ENCODE data around the gene MBNL3.
"Not testable (repeated sequence)": the region's sequence is repeated elsewhere in the genome, so short reads cannot be mapped to it uniquely, and the experiment has no call there.

MBNL3 gene

DNA sequence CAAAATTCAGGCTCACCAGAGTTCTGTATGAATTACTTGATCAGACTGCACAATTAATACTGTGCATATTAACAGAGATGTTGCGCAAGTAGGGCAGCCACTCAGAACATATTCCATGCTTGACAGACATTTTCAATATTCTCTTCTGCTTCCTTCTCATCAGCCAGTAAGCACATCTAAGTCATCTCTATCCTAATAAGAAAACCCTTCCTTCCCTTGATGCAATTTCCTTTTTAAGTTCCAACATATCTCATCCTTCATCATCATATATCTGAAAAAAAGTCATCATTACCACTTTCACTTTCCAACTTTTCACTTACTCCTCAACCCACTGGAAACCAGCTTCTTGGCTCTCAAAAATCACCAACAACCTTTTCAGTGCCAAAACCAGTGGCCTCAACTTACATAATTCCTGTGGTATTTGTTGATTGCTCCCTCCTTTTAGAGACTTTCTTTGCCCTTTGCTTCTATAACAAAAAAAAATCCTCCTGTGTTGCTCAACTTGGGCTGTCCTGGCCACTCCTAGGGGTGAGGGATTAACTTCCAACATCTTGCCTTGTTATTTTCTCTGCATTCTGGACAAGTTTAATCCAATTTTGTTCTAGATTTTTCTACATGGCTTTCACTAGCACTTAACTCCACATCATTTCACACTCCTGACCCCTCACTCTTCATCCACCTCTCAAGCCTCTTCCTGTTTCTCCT lies 14.1 kb downstream of the MBNL3 start:
- no peak for DNase-seq

- no peak for DNase-seq
These were observed 16.4 kb downstream of the MBNL3 start for GRCh38 chrX:132472397-132472796.

GRCh38 chrX:132470831-132471230 lies 18.0 kb downstream of the MBNL3 start:
- DNase-seq = no peak

DNA sequence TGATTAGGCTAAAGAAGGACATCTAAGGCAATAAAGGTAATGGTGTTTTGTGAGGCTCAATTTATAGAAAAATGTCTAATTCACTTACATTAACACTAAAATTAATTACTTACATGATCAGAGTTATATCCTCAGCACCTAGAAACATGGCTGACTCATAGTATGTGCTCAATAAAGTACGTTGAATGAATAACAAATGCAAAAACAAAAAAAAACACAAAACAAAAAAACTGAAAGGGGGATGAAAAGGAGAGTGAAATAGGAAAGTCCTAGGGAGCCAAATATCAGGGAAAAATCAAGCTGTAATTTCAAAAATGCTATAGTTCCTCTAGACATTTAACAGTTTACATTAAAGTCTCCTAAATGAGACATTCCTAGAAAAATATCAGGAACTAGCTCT lies 18.7 kb downstream of the MBNL3 start:
- DNase-seq = no peak

DNA sequence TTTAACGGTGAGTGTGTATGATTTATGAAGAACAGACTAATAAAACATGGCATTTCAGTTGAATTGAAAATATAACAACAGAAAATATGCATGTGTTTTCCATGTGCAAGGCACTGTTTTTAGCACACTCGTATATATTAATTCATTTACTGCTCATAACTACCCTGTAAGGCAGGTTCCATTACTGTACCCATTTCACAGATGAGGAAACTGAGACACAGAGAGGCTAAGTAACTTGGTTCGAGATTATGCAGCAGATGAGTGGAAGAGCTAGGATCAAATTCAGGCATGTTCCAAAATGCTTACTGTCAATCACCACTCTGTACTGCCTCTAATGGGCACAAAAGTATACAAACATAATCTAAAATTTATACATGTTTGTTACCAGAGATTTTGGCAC lies 20.4 kb downstream of the MBNL3 start:
- no peak for DNase-seq

DNA sequence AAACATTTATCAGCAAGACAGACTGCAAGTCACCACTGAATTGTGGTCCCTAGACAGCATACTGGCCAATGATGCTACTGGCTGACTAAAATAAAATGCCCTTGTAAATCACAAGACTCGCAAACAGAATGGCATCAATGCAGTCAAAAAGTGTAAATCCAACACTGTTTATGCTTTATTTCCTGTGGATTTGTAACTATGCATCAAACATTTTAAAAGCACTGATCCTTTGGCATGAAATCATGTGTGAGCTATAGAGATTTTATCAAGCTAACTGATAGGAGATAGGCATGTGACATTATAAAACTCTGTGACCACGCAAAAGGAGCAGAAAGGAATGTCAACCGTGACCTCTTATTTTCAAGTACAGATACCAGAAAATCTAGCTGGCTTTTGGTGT lies 20.8 kb downstream of the MBNL3 start:
- DNase-seq = no peak

GRCh38 chrX:132467026-132467425 lies 21.8 kb downstream of the MBNL3 start:
- no peak for DNase-seq

DNA sequence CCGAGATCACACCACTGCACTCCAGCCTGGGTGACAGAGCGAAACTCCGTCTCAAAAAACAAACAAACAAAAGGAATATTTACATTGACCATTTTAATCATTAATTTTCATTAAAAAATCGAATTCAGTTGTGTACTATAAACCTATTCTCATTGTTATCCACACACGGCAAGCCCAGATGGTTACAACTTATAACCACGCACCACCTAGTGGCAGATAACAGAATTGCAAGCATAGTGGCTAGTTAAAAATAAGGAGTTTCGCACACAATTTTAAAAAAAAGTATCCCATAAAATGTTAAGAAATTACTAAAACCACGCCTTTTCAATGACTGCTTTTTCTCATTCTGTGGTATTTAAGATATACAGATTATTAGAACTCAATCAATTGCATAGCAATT lies 25.4 kb downstream of the MBNL3 start:
- DNase-seq = no peak

DNA sequence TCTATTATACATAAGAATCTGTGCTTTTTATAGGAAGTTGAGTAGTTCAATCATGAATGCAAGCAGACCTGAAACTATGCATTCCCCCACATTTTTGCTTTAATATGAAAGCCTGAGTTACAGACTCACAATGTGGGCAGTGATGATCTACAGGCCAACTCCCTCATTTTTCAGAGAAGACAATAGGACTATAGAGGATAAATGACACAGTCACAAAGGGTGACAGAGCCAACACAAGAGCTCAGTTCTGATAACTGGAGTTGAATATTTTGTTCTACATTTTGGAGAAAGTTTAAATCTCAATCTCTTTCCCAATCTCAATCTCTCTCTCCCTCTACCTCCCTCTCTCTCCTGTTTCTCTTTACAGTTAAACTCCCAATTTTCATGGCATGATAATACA lies 27.0 kb downstream of the MBNL3 start:
- no peak for DNase-seq

DNA sequence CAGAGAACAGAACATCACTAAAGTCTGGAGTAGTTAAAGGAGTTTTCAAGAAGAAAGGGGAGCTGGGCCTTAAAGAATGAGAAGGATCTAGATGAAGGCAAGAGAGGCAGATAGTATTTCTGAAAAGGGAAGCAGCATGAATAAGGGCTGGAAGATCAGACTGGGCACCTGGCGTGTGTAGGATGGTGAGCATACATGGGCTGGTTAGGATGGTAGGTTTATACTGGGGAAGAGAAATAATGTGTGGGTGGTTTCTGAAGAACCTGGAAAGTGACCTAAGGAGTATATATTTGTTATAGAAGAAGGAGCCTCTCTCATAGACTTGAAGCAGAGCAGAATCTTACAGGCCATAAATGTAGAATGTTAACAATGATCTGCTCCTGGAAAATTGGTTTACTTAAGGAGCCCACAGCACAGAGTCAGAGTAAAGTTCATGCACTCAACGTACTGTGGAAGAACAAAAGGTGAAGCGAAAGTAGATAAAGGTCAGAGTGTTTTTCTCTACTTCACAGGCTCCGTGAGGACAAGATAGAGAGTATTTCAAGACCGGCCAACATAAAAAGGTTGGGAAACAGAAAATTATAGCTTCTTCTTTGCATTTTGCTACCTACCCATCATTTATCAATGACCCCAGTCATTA lies 35.8 kb downstream of the MBNL3 start:
- no peak for DNase-seq

GRCh38 chrX:132445909-132446308 lies 42.9 kb downstream of the MBNL3 start:
- not testable (repeated sequence) for DNase-seq

DNA sequence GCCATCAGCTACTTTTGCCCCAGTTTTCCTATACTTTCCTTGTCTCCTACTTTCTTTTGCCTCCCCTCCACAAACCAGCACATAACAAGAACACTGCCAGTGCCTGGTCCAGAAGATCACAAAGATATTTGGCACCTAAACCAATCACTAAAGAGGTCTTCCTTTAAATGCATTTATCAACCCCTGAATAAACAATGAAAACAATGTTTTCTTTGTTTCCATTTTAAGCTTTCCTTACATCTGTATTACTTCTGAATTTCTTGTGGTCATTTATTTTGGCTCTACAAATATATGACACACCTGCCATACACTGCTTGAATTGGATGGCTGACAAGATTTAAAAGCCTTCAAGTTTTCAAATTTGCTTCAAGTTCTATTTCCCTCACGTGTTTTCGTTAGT lies 43.9 kb downstream of the MBNL3 start:
- DNase-seq = no peak

GRCh38 chrX:132443196-132444135 lies 45.4 kb downstream of the MBNL3 start:
- DNase-seq = no peak

DNA sequence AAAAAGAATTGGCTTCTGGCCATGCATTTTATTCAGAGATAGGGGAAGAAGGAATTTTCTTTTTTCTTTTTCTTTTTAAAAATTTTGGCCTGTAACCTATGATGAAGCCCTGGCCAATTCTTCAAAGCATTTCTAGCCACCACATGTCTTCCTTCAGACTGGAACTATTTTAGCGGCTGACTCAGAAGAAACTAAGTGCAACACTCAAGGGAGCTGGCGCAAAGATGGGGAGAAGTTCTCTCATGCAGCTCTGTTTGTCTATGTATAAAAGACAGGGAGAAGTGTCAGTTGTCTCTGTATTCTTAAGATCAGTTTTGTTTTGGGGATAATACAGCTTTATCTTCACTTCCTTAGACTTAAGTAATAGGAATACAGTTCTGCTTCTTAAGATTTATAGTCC lies 46.1 kb downstream of the MBNL3 start:
- no peak for DNase-seq

DNA sequence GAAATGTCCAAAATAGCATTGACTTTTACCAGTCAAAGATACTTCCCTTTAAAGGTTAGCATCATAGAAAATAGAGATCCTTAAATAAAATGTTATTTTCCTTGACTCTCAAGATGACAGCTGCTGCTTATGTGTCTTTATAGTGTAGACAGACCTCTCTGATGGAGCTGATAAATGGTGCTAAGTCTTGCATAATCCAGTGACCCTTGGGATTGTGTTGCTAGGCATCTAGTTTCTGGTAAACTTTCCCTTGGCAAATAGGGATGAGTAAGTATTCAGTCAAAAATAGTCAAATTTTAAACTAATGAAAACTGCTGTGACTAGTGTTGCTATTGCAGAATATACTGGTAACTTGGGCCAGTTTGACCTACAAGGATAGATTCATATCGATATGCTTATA lies 53.6 kb downstream of the MBNL3 start:
- no peak for DNase-seq

DNA sequence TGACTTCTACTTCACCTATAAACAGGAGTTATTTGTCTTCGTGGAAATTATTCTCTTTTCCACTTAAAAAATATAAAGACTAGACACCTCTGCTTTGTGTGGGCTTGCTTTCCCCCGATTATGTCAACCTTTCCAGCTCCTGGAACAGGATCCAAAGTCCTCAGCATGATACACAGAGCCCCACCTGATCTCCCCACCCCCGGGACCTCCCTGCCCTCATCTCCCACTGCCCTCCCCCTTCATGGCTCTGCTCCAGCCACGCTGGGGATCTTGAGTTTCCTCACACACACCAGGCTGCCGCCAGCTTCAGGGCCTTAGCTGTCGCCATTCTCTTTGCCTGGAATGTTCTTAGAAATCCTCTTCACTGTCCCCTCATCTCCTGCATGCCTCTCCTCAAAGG lies 55.3 kb downstream of the MBNL3 start:
- DNase-seq = no peak

DNA sequence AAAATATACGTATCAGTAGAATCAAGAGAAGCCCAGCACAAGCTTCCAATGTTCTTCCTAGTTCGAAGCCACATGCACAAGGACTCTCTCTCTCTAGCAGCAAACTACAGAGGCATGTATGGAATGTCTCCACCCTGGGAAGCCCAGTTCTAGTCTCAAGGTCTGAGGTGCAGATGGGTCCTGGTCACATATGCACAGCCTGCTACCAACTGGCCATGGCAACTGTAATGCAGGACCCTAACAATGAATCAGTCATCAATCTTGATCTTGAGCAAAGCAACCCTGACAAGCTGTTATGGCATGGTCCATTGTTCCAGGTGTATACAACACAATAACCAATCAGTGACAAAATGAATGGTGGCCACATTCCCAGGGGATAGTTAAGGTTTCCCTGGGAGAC lies 55.8 kb downstream of the MBNL3 start:
- DNase-seq = no peak

- DNase-seq = no peak
These were observed 59.9 kb downstream of the MBNL3 start for GRCh38 chrX:132428896-132429295.

- no peak for DNase-seq
These were observed 62.0 kb downstream of the MBNL3 start for GRCh38 chrX:132426695-132427281.

- DNase-seq = no peak
These were observed 63.0 kb downstream of the MBNL3 start for GRCh38 chrX:132425744-132426318.

- no peak for DNase-seq
These were observed 65.5 kb downstream of the MBNL3 start for GRCh38 chrX:132423323-132423722.

DNA sequence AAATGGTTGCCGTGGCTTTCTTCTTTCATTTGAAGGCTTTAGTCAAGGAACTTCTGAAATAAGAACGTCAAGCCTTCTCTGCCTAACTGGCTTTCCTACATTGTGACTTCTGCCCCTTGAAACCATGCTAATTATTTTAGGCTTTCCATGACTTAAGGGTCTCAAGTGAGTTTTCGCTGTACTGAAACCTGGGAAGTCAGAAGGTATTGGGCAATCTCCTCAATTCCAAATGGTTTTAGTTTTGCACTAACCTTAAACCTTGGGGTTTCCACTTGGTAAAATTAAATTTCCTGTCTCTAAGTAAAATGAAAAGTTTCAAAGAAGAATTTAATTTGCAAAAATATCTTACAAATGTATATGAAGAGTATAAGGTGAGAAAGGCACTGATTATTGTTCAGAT lies 73.8 kb downstream of the MBNL3 start:
- no peak for DNase-seq

GRCh38 chrX:132414404-132414803 lies 74.4 kb downstream of the MBNL3 start:
- no peak for DNase-seq

Data from cortex of kidney (tissue), 1 donor.